H9 (cell line): ENCODE results near the gene AKNAD1. TPM values are rescaled to one million over a fixed set of nuclear protein-coding genes. Genes with fewer than 3 reads are reported as not detected.

ENCODE experiments used
- DNase-seq: peaks from one replicate; pipeline ENCODE4 v3.0.0-alpha.2; 2017
- H2AFZ ChIP-seq: one replicate; pipeline ENCODE4 v1.6.1; 2013; ENCODE audit warnings: mild to moderate bottlenecking, low read length, control low read depth, moderate library complexity
- H2AK5ac ChIP-seq: 2 replicates; pipeline ENCODE4 v1.6.1; 2013; ENCODE audit warnings: low read length, control low read depth, mixed read lengths; ENCODE audit not compliant: insufficient read length
- H2BK120ac ChIP-seq: one replicate; pipeline ENCODE4 v1.6.1; 2013; ENCODE audit warnings: low read depth, mild to moderate bottlenecking, low read length, control low read depth, inconsistent platforms; ENCODE audit not compliant: poor library complexity, severe bottlenecking
- H2BK12ac ChIP-seq: 2 replicates; pipeline ENCODE4 v1.6.1; 2013; ENCODE audit warnings: low read length, control low read depth, mixed read lengths, low read depth; ENCODE audit not compliant: insufficient read length
- H2BK15ac ChIP-seq: 2 replicates; pipeline ENCODE4 v1.6.1; 2013; ENCODE audit warnings: low read depth, low read length, control low read depth
- H2BK20ac ChIP-seq: one replicate; pipeline ENCODE4 v1.6.1; 2013; ENCODE audit warnings: low read depth, mild to moderate bottlenecking, low read length, control low read depth, inconsistent platforms; ENCODE audit not compliant: poor library complexity, severe bottlenecking
- H2BK5ac ChIP-seq: 2 replicates; pipeline ENCODE4 v1.6.1; 2013; ENCODE audit warnings: low read length, control low read depth, mixed read lengths; ENCODE audit not compliant: insufficient read length
- H3K14ac ChIP-seq: 2 replicates; pipeline ENCODE4 v1.6.1; 2013; ENCODE audit warnings: low read length, control low read depth; ENCODE audit not compliant: insufficient read depth
- H3K18ac ChIP-seq: 2 replicates; pipeline ENCODE4 v1.6.1; 2013; ENCODE audit warnings: low read depth, mild to moderate bottlenecking, mixed read lengths, low read length, control low read depth; ENCODE audit not compliant: insufficient read length
- H3K23ac ChIP-seq: 2 replicates; pipeline ENCODE4 v1.6.1; 2013; ENCODE audit warnings: low read length, control low read depth, mixed read lengths, low read depth; ENCODE audit not compliant: insufficient read length
- H3K23me2 ChIP-seq: 2 replicates; pipeline ENCODE4 v1.6.1; 2013; ENCODE audit warnings: low read depth, mild to moderate bottlenecking, mixed read lengths, low read length, control low read depth; ENCODE audit not compliant: insufficient read length, poor library complexity, severe bottlenecking
- H3K27ac ChIP-seq: 2 replicates; pipeline ENCODE4 v1.5.1; 2013; ENCODE audit warnings: low read length, control low read depth, mixed read lengths, low read depth; ENCODE audit not compliant: insufficient read length
- H3K27me3 ChIP-seq: 2 replicates; pipeline ENCODE4 v1.6.1; 2013; ENCODE audit warnings: low read length, control low read depth, inconsistent platforms; ENCODE audit not compliant: insufficient read depth
- H3K4ac ChIP-seq: 2 replicates; pipeline ENCODE4 v1.6.1; 2013; ENCODE audit warnings: low read depth, mild to moderate bottlenecking, control low read depth, inconsistent platforms, low read length, moderate library complexity
- H3K4me1 ChIP-seq: 2 replicates; pipeline ENCODE4 v1.6.1; 2013; ENCODE audit warnings: low read length, control low read depth, inconsistent platforms; ENCODE audit not compliant: insufficient read depth
- H3K4me2 ChIP-seq: 2 replicates; pipeline ENCODE4 v1.6.1; 2013; ENCODE audit warnings: low read length, control low read depth, mixed read lengths; ENCODE audit not compliant: insufficient read length, insufficient read depth
- H3K56ac ChIP-seq: 2 replicates; pipeline ENCODE4 v1.6.1; 2013; ENCODE audit warnings: low read depth, mild to moderate bottlenecking, mixed read lengths, low read length, control low read depth; ENCODE audit not compliant: insufficient read length
- H3K79me1 ChIP-seq: 2 replicates; pipeline ENCODE4 v1.6.1; 2013; ENCODE audit warnings: low read depth, mild to moderate bottlenecking, moderate library complexity, low read length, control low read depth, inconsistent platforms; ENCODE audit not compliant: insufficient read depth, poor library complexity, severe bottlenecking
- H3K79me2 ChIP-seq: 2 replicates; pipeline ENCODE4 v1.6.1; 2013; ENCODE audit warnings: low read length, control low read depth, inconsistent platforms; ENCODE audit not compliant: insufficient read depth
- H3K9ac ChIP-seq: 2 replicates; pipeline ENCODE4 v1.6.1; 2013; ENCODE audit warnings: low read length, control low read depth, mixed read lengths; ENCODE audit not compliant: insufficient read length; ENCODE audit errors: extremely low read depth
- H3K9me3 ChIP-seq: one replicate; pipeline ENCODE4 v1.6.1; 2013; ENCODE audit warnings: low read depth, low read length, inconsistent platforms; ENCODE audit not compliant: control insufficient read depth
- H3T11ph ChIP-seq: one replicate; pipeline ENCODE4 v1.6.1; 2013; ENCODE audit warnings: mild to moderate bottlenecking, low read length, control low read depth, inconsistent platforms
- H4K20me1 ChIP-seq: one replicate; pipeline ENCODE4 v1.6.1; 2013; ENCODE audit not compliant: control insufficient read depth, insufficient read length, insufficient read depth
- H4K5ac ChIP-seq: 2 replicates; pipeline ENCODE4 v1.6.1; 2013; ENCODE audit warnings: low read depth, mild to moderate bottlenecking, mixed read lengths, low read length, control low read depth; ENCODE audit not compliant: insufficient read length
- H4K8ac ChIP-seq: replicated peaks from 2 replicates; pipeline ENCODE4 v1.6.1; 2013; ENCODE audit warnings: low read length, control low read depth, mixed read lengths, low read depth; ENCODE audit not compliant: insufficient read length
- H4K91ac ChIP-seq: 2 replicates; pipeline ENCODE4 v1.6.1; 2013; ENCODE audit warnings: low read depth, mild to moderate bottlenecking, moderate library complexity, mixed read lengths, low read length, control low read depth; ENCODE audit not compliant: insufficient read length
- H3K27ac Mint-ChIP-seq, 3 experiments: 2 replicates in 2 of 3; 3 replicates in 1 of 3; pipeline ENCODE4 v1.8.0; 2020 to 2021; ENCODE audit warnings: mixed read lengths in 3 of 3, mild to moderate bottlenecking in 1 of 3, moderate library complexity in 1 of 3
- H3K27me3 Mint-ChIP-seq: 2 replicates; pipeline ENCODE4 v1.8.0; 2021; ENCODE audit warnings: low read depth, mild to moderate bottlenecking, moderate library complexity, mixed read lengths
- H3K36me3 Mint-ChIP-seq, 3 experiments: 2 replicates in 2 of 3; 3 replicates in 1 of 3; pipeline ENCODE4 v1.8.0; 2020 to 2021; ENCODE audit warnings: low read depth in 3 of 3, mixed read lengths in 3 of 3; ENCODE audit not compliant: insufficient read depth in 1 of 3
- H3K4me1 Mint-ChIP-seq, 2 experiments: 2 replicates each; pipeline ENCODE4 v1.8.0; 2020; ENCODE audit warnings: mixed read lengths in 2 of 2
- H3K4me3 Mint-ChIP-seq, 2 experiments: 2 replicates in 1 of 2; 3 replicates in 1 of 2; pipeline ENCODE4 v1.8.0; 2020 to 2021; ENCODE audit warnings: mild to moderate bottlenecking in 2 of 2, mixed read lengths in 2 of 2, moderate library complexity in 1 of 2
- H3K9me3 Mint-ChIP-seq, 2 experiments: 2 replicates in 1 of 2; 3 replicates in 1 of 2; pipeline ENCODE4 v1.8.0; 2020; ENCODE audit warnings: mild to moderate bottlenecking in 2 of 2, mixed read lengths in 2 of 2, moderate library complexity in 1 of 2
- CTCF ChIP-seq: fragments of 200-600 bp; sonication (generic); conservative IDR thresholded peaks from 3 replicates; pipeline ENCODE4 v1.8.0; 2021; ENCODE audit warnings: antibody characterized with exemption, mild to moderate bottlenecking
- WGBS: extraction: QIAGEN DNeasy Blood & Tissue Kit; methylation state at CpG from one replicate; pipeline ENCODE4 v1.1.7; 2013; ENCODE audit warnings: missing lambda C conversion rate, low lambda C conversion rate, mixed read lengths; ENCODE audit not compliant: insufficient read length; ENCODE audit errors: extremely low coverage; 5-methylcytosine and 5-hydroxymethylcytosine counted together
- total RNA-seq: library from RNA; stranded (reverse); gene quantifications from 2 replicates; pipeline ENCODE4 v1.2.1, GENCODE V29; 2021

The AKNAD1 gene
- total RNA-seq, 1 experiment from 2014 or later: not detected

- Histone ChIP-seq H3K56ac (no peak overlapping the region), H2AK5ac (no peak overlapping the region), H3T11ph (no peak overlapping the region), H3K9ac (no peak overlapping the region), H2BK20ac (no peak overlapping the region), H3K14ac (no peak overlapping the region), H2BK5ac (no peak overlapping the region), H2BK120ac (no peak overlapping the region), H3K4me1 (no peaks in the 10 kb centered on the region), H4K91ac (no peak overlapping the region), H4K5ac (no peak overlapping the region), H4K20me1 (no peaks in the 10 kb centered on the region), H3K23me2 (no peaks in the 10 kb centered on the region), H4K8ac (no peak overlapping the region), H3K4ac (no peak overlapping the region), H2BK15ac (no peak overlapping the region), H3K9me3 (no peaks in the 10 kb centered on the region), H2BK12ac (no peak overlapping the region), H3K23ac (no peak overlapping the region), H3K27me3 (no peaks in the 10 kb centered on the region), H3K18ac (no peak overlapping the region), H3K79me1 (no peaks in the 10 kb centered on the region), H3K27ac (no peak overlapping the region), H3K4me2 (no peak overlapping the region), H2AFZ (no peak overlapping the region), H3K79me2 (no peaks in the 10 kb centered on the region)
- WGBS: no CpG with 5 or more reads among the region's 20 CpGs
- DNase-seq: no peak
- no peaks in the 10 kb centered on the region for H3K36me3 Mint-ChIP-seq
- H3K4me3 Mint-ChIP-seq: no peak overlapping the region
- peaks cover 9 to 13% of the 10 kb centered on the region in 2 experiments; a peak in 3 of 4 replicates for H3K4me1 Mint-ChIP-seq
- no peaks in the 10 kb centered on the region for H3K27me3 Mint-ChIP-seq
- H3K27ac Mint-ChIP-seq: no peak overlapping the region
- H3K9me3 Mint-ChIP-seq: no peaks in the 10 kb centered on the region
- TF ChIP-seq CTCF: no peak
Measured at GRCh38 chr1:108830119-108831008, 26.5 kb downstream of the AKNAD1 start.
